Mesodermal cell (in vitro differentiated cells): Measurements from ENCODE around the gene MRPL14.
"Not testable (repeated sequence)": the region's sequence is repeated elsewhere in the genome, so short reads cannot be mapped to it uniquely, and the experiment has no call there.

Experiments
- H3K27ac ChIP-seq: 2 replicates; pipeline ENCODE4 v1.7.0; 2013; ENCODE audit warnings: mild to moderate bottlenecking, low read depth, low read length, moderate library complexity; ENCODE audit not compliant: severe bottlenecking
- H3K36me3 ChIP-seq: 2 replicates; pipeline ENCODE4 v1.7.1; 2013; ENCODE audit warnings: mild to moderate bottlenecking, low read length, moderate library complexity; ENCODE audit not compliant: control insufficient read depth, insufficient read depth
- H3K4me1 ChIP-seq: one replicate; pipeline ENCODE4 v1.7.1; 2013; ENCODE audit warnings: mild to moderate bottlenecking, low read length; ENCODE audit not compliant: insufficient read depth, control insufficient read depth, poor library complexity, severe bottlenecking
- H3K4me3 ChIP-seq: 2 replicates; pipeline ENCODE4 v1.7.0; 2013; ENCODE audit warnings: low read length, control low read depth, mild to moderate bottlenecking; ENCODE audit not compliant: insufficient read depth, poor library complexity, severe bottlenecking; ENCODE audit errors: extremely low read depth
- H3K9me3 ChIP-seq: 2 replicates; pipeline ENCODE4 v1.7.1; 2013; ENCODE audit warnings: mild to moderate bottlenecking, low read length, moderate library complexity; ENCODE audit not compliant: control insufficient read depth
- WGBS, 2 experiments: methylation state at CpG; one replicate each; pipeline ENCODE4 v1.1.5; 2013; ENCODE audit warnings: missing lambda C conversion rate in 2 of 2; ENCODE audit not compliant: insufficient coverage in 2 of 2; 5-methylcytosine and 5-hydroxymethylcytosine counted together

MRPL14 gene

DNA sequence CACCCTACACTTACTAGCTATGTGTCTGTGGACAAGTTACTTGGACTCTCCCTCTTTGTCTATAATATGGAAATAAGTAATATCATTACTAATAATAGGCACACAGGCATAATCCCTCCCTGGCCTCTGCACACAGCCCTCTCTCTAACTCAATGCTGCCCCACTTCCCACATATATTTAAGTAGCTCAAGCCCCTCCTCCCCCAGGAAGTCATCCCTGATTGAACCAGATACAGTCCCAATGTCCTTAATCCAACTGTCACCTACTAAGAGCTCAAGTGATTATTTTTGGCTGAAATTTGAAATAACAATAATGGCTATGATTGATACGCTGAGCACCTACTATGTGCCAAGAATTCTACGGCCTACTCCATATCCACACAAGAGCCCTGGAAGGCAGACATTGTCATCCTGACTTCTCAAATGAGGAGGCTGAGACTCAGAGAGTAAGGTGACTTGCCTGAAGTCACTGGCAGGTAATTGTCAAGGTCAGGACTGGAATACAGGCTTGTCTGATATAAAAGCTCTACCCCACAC lies 29.4 kb downstream of the MRPL14 start:
- Histone ChIP-seq H3K27ac (no peak overlapping the region), H3K4me3 (no peak overlapping the region), H3K9me3 (no peaks in the 10 kb centered on the region), H3K36me3 (peaks cover 34% of the 10 kb centered on the region), H3K4me1 (no peaks in the 10 kb centered on the region)
- WGBS, 2 experiments, result 92% methylated on average over 2 of the region's 2 CpGs; no CpG with 5 or more reads in 1 of the 2 experiments

- H3K27ac ChIP-seq, result no peak overlapping the region
- H3K36me3 ChIP-seq, result peaks cover 26% of the 10 kb centered on the region
- no peak overlapping the region for H3K4me3 ChIP-seq
- no peaks in the 10 kb centered on the region for H3K4me1 ChIP-seq
- H3K9me3 ChIP-seq, result no peaks in the 10 kb centered on the region
- WGBS, 2 experiments, result 50 to 65% methylated on average over 2 of the region's 3 CpGs
Observed at GRCh38 chr6:44096612-44097011, 30.6 kb downstream of the MRPL14 start.

GRCh38 chr6:44095243-44095623 lies 32.0 kb downstream of the MRPL14 start:
- H3K4me1 ChIP-seq, H3K9me3 ChIP-seq, H3K4me3 ChIP-seq, H3K27ac ChIP-seq: not testable (repeated sequence)
- WGBS, 2 experiments, result 82 to 90% methylated on average over 4 to 5 of the region's 6 CpGs
- H3K36me3 ChIP-seq, result peaks cover 25% of the 10 kb centered on the region

- 95 to 99% methylated on average over 9 to 10 of the region's 10 CpGs for WGBS, 2 experiments
- Histone ChIP-seq H3K36me3 (peaks cover 21% of the 10 kb centered on the region), H3K9me3 (no peaks in the 10 kb centered on the region), H3K4me3 (no peak overlapping the region), H3K4me1 (no peaks in the 10 kb centered on the region), H3K27ac (no peak overlapping the region)
Observed at GRCh38 chr6:44094403-44095242, 32.6 kb downstream of the MRPL14 start.

GRCh38 chr6:44093750-44094402 lies 33.4 kb downstream of the MRPL14 start:
- H3K27ac ChIP-seq, result no peak overlapping the region
- peaks cover 23% of the 10 kb centered on the region for H3K36me3 ChIP-seq
- no peaks in the 10 kb centered on the region for H3K4me1 ChIP-seq
- WGBS, 2 experiments, result 79 to 91% methylated on average over 5 to 6 of the region's 6 CpGs
- H3K9me3 ChIP-seq, result no peaks in the 10 kb centered on the region
- no peak overlapping the region for H3K4me3 ChIP-seq

GRCh38 chr6:44093066-44093465 lies 34.2 kb downstream of the MRPL14 start:
- WGBS, 2 experiments, result 83 to 88% methylated on average over 3 of the region's 5 CpGs
- Histone ChIP-seq H3K9me3 (no peaks in the 10 kb centered on the region), H3K27ac (no peak overlapping the region), H3K36me3 (peaks cover 23% of the 10 kb centered on the region), H3K4me3 (no peak overlapping the region), H3K4me1 (no peaks in the 10 kb centered on the region)

GRCh38 chr6:44091981-44092884 lies 35.0 kb downstream of the MRPL14 start:
- Histone ChIP-seq H3K4me1 (no peaks in the 10 kb centered on the region), H3K36me3 (peaks cover 23% of the 10 kb centered on the region), H3K9me3 (no peaks in the 10 kb centered on the region), H3K4me3 (no peak overlapping the region), H3K27ac (no peak overlapping the region)
- WGBS, 2 experiments, result 87 to 98% methylated on average over 4 to 6 of the region's 7 CpGs

GRCh38 chr6:44091356-44091755 lies 35.9 kb downstream of the MRPL14 start:
- 100% methylated on average over 1 of the region's 3 CpGs for WGBS, 2 experiments
- H3K27ac ChIP-seq, H3K4me1 ChIP-seq, H3K9me3 ChIP-seq, H3K4me3 ChIP-seq: not testable (repeated sequence)
- H3K36me3 ChIP-seq, result peaks cover 20% of the 10 kb centered on the region

- Histone ChIP-seq H3K4me1 (no peaks in the 10 kb centered on the region), H3K9me3 (no peaks in the 10 kb centered on the region), H3K4me3 (no peak overlapping the region), H3K36me3 (peaks cover 20% of the 10 kb centered on the region), H3K27ac (no peak overlapping the region)
- WGBS, 2 experiments, result 40 to 95% methylated on average over 1 to 5 of the region's 5 CpGs
Observed at GRCh38 chr6:44090465-44090864, 36.8 kb downstream of the MRPL14 start.

- Histone ChIP-seq H3K4me3 (no peak overlapping the region), H3K36me3 (peaks cover 8% of the 10 kb centered on the region), H3K9me3 (no peaks in the 10 kb centered on the region), H3K27ac (no peak overlapping the region), H3K4me1 (peaks cover 4% of the 10 kb centered on the region)
- 94% methylated on average over 8 to 10 of the region's 11 CpGs for WGBS, 2 experiments
Observed at GRCh38 chr6:44088827-44089590, 38.2 kb downstream of the MRPL14 start.
